ENCODE data around the gene ZSWIM1. TPM values are rescaled to one million over a fixed set of nuclear protein-coding genes. Genes with fewer than 3 reads are reported as not detected.

The ZSWIM1 gene
- total and polyA plus RNA-seq, 2 of the 8 experiments (the other 6 are each of a cell fraction or from before 2014, with no cell fraction given) = 14.1 to 15.6 TPM

- DNase-seq (ENCODE audit: low read depth in 1 of 2, low spot score in 2 of 2) (no peak), FAIRE-seq (no peak)
- Histone ChIP-seq H3K4me3 (ENCODE audit: extremely low read depth in 1 of 4, insufficient read depth in 2 of 4, low read depth in 3 of 4, low read length in 4 of 4) (no peak overlapping the region), H2AFZ (ENCODE audit: low read length) (no peak overlapping the region), H3K27ac (ENCODE audit: low read depth, low read length) (no peak overlapping the region), H4K8ac (ENCODE audit: extremely low read depth, insufficient read depth, low read length) (no peak overlapping the region), H2BK5ac (ENCODE audit: low read depth, low read length) (no peak overlapping the region), H3K4ac (replicated peaks; ENCODE audit: insufficient read length, low read depth, low read length) (no peak overlapping the region), H3K23ac (ENCODE audit: insufficient read length) (no peak overlapping the region), H3K14ac (ENCODE audit: insufficient read length) (no peak overlapping the region), H2BK20ac (ENCODE audit: low read length) (no peak overlapping the region), H3K56ac (replicated peaks; ENCODE audit: insufficient read length, low read depth, low read length) (no peak overlapping the region), H3K79me2 (ENCODE audit: control insufficient read depth in 1 of 2, insufficient read depth in 2 of 2, low read length in 2 of 2) (peaks cover 0 to 16% of the 10 kb centered on the region in 2 experiments; a peak in 1 of 4 replicates), H2BK120ac (replicated peaks; ENCODE audit: low read depth, low read length) (no peak overlapping the region), H2BK15ac (ENCODE audit: low read length) (no peak overlapping the region), H2BK12ac (ENCODE audit: low read depth, low read length) (no peak overlapping the region), H3K9ac (replicated peaks in 1 of 4; ENCODE audit: extremely low read depth in 1 of 4, low read depth in 3 of 4, low read length in 3 of 4) (no peak overlapping the region), H3K79me1 (ENCODE audit: low read depth, low read length) (no peaks in the 10 kb centered on the region), H4K91ac (replicated peaks; ENCODE audit: insufficient read length, low read length) (no peak overlapping the region), H3K23me2 (ENCODE audit: low read depth, low read length) (peaks cover 5% of the 10 kb centered on the region), H3K4me1 (replicated peaks in 1 of 4; ENCODE audit: control insufficient read depth in 3 of 4, insufficient read depth in 4 of 4, low read length in 3 of 4) (no peaks in the 10 kb centered on the region), H3K36me3 (ENCODE audit: control insufficient read depth in 2 of 4, insufficient read depth in 4 of 4, low read length in 3 of 4) (peaks cover 10 to 18% (median 17%) of the 10 kb centered on the region in 4 experiments), H4K5ac (ENCODE audit: insufficient read length, low read depth, low read length) (no peak overlapping the region), H3K18ac (ENCODE audit: extremely low read depth, low read length) (no peak overlapping the region), H4K20me1 (replicated peaks in 1 of 2; ENCODE audit: control insufficient read depth in 1 of 2, insufficient read depth in 2 of 2, low read length in 2 of 2) (peaks cover 0 to 7% of the 10 kb centered on the region in 2 experiments), H3K27me3 (replicated peaks in 1 of 4; ENCODE audit: control insufficient read depth in 3 of 4, extremely low read depth in 1 of 4, insufficient read depth in 3 of 4, low read length in 3 of 4) (no peaks in the 10 kb centered on the region), H3K9me3 (ENCODE audit: insufficient read depth in 2 of 2, low read depth in 1 of 2, low read length in 1 of 2) (no peaks in the 10 kb centered on the region), H2AK5ac (ENCODE audit: low read depth, low read length) (no peak overlapping the region), H3K4me2 (ENCODE audit: insufficient read depth in 1 of 2, low read depth in 2 of 2, low read length in 2 of 2) (no peak overlapping the region)
- POLR2A ChIA-PET (ENCODE audit: partially characterized antibody) = interaction anchor here (0.5 to 5.7 kb wide), 18 partner anchors 8 to 752 kb away, joined by 3 to 55 read pairs (median 4); partner anchors contain the start of genes ACOT8, CTSA, NEURL2 and PCIF1
- WGBS, 2 experiments (ENCODE audit: extremely low coverage in 1 of 2, insufficient coverage in 1 of 2, insufficient read length in 1 of 2, insufficient replicate concordance in 2 of 2, low coverage in 1 of 2, low lambda C conversion rate in 2 of 2, missing lambda C conversion rate in 1 of 2) = 97% methylated on average over 9 of the region's 9 CpGs; no CpG with 5 or more reads in 1 of the 2 experiments
- CTCF ChIA-PET (ENCODE audit: partially characterized antibody) = interaction anchor here (1.0 to 2.4 kb wide), 5 partner anchors 7 to 112 kb away, joined by 3 to 14 read pairs (median 7); partner anchors contain the start of genes CTSA and NEURL2
- TF ChIP-seq NANOG (IDR thresholded peaks at IDR 0.05; ENCODE audit: insufficient read depth, low read depth, low read length, poor library complexity, severe bottlenecking) (no peak), CBX5 (IDR thresholded peaks at IDR 0.05; ENCODE audit: low read depth, low read length) (no peak), RFX5 (IDR thresholded peaks at IDR 0.05; ENCODE audit: borderline replicate concordance, low read depth, low read length) (no peak), EZH2 (IDR thresholded peaks at IDR 0.05; ENCODE audit: low read depth, low read length, severe bottlenecking) (no peak), CHD2 (IDR thresholded peaks at IDR 0.05; ENCODE audit: low read length) (no peak), SP4 (IDR thresholded peaks at IDR 0.05; ENCODE audit: low read length) (no peak), BCL11A (IDR thresholded peaks at IDR 0.05; ENCODE audit: low read depth in 2 of 2, low read length in 2 of 2) (no peak), POLR2AphosphoS5 (IDR thresholded peaks at IDR 0.05; ENCODE audit: low read depth, low read length) (no peak), PHF8 (conservative IDR thresholded peaks at IDR 0.05; ENCODE audit: low read depth, low read length) (no peak), HDAC2 (IDR thresholded peaks at IDR 0.05; ENCODE audit: borderline replicate concordance in 1 of 2, low read depth in 2 of 2, low read length in 2 of 2) (no peak), SUZ12 (IDR thresholded peaks at IDR 0.05; ENCODE audit: low read length) (no peak), CBX8 (IDR thresholded peaks at IDR 0.05; ENCODE audit: borderline replicate concordance, low read depth, low read length) (no peak), RAD21 (IDR thresholded peaks at IDR 0.05 in 1 of 2, conservative IDR thresholded peaks at IDR 0.05 in 1 of 2; ENCODE audit: low read depth in 2 of 2, low read length in 2 of 2) (no peak), EGR1 (IDR thresholded peaks at IDR 0.05; ENCODE audit: borderline replicate concordance, low read depth, low read length) (no peak)
These were observed 2.1 kb downstream of the ZSWIM1 start for GRCh38 chr20:45883100-45883469.

Data from H1 (cell line).